SU-DHL-6 (cell line): Measurements from ENCODE around the gene ARFGAP3.

ENCODE experiments used
- CTCF ChIP-seq: fragments of 200-600 bp; sonication (generic); IDR thresholded peaks from one replicate; pipeline ENCODE4 v1.5.1; 2017; ENCODE audit warnings: antibody characterized with exemption, mild to moderate bottlenecking, low read length, moderate library complexity; ENCODE audit not compliant: insufficient read depth, poor library complexity, severe bottlenecking
- EZH2phosphoT487 ChIP-seq: fragments of 200-600 bp; sonication (generic), shearing (Covaris generic); conservative IDR thresholded peaks from 2 replicates; pipeline ENCODE4 v1.6.1; 2018; ENCODE audit warnings: mild to moderate bottlenecking, antibody characterized with exemption, low read length, moderate library complexity, mixed read lengths

DNA sequence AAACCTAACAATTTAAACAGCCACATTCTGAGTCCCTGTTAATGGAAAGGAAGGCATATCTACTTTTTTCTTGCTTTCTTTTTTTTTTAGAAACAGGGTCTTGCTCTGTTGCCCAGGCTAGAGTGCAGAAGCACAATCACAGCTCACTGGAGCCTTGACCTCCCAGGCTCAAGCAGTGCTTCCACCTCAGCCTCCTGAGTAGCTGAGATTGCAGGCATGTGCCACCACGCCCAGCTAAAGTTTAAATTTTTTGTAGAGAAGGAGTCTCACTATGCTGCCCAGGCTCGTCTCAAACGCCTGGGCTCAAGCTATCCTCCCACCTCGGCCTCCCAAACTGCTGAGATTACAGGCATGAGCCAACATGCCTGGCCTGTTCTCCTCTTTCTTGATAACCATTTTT is 25.4 kb downstream of the ARFGAP3 start:
- TF ChIP-seq CTCF (no peak), EZH2phosphoT487 (no peak)
